HepG2 (cell line): ENCODE data around the gene MINDY3. TPM values are rescaled to one million over a fixed set of nuclear protein-coding genes. Genes with fewer than 3 reads are reported as not detected.

Experiments
- ATAC-seq: fragments of 200-7000 bp; cut with Tn5 transposase; 3 replicates; pipeline ENCODE4 v1.9.1; 2020; ENCODE audit warnings: mild to moderate bottlenecking, moderate library complexity
- BruUV-seq: library from RNA; stranded (reverse); fragments of 400-500 nt; replicated peaks from 2 replicates; lab custom pipeline; 2021; lab: Mats Ljungman, UMichigan
- CTCF ChIA-PET: fragments of 300-600 bp; formaldehyde crosslinking; extraction: SDS; loops from one replicate; lab custom pipeline; 2021; ENCODE audit warnings: low total read pairs, inconsistent platforms, low intra/inter-chr PET ratio; lab: Yijun Ruan, JAX
- POLR2A ChIA-PET: fragments of 350-600 bp; sonication (Branson Sonifier 250); formaldehyde crosslinking; loops from one replicate; lab custom pipeline; 2020; ENCODE audit warnings: antibody characterized with exemption, inconsistent platforms; lab: Yijun Ruan, JAX
- DNase-seq: peaks from one replicate; pipeline ENCODE4 v3.0.0-alpha.2; 2015; ENCODE audit warnings: low spot score
- FAIRE-seq: peaks from 3 replicates; lab custom pipeline; 2011; peaks lifted over from hg19 to GRCh38; lab: Jason Lieb, UNC
- H2AFZ ChIP-seq: one replicate; pipeline ENCODE4 v1.6.1; 2011; ENCODE audit warnings: low read length, inconsistent platforms
- H3K27ac ChIP-seq: fragments of 300-600 bp; 3 replicates; pipeline ENCODE4 v1.8.0; 2011; ENCODE audit warnings: mixed run types, mild to moderate bottlenecking, mixed read lengths, low read length, inconsistent platforms; ENCODE audit not compliant: insufficient read depth; ENCODE audit errors: extremely low read length
- H3K27me3 ChIP-seq, 2 experiments: fragments of 200-600 bp in 1 of 2; 2 replicates in 1 of 2; 3 replicates in 1 of 2; pipeline versions ENCODE4 v1.6.0 to v1.8.0; 2011; ENCODE audit warnings: low read length in 2 of 2, mild to moderate bottlenecking in 2 of 2, moderate library complexity in 2 of 2, inconsistent platforms in 1 of 2; ENCODE audit not compliant: insufficient read depth in 2 of 2, control insufficient read depth in 1 of 2
- H3K36me3 ChIP-seq, 2 experiments: fragments of 200-600 bp in 1 of 2; replicated peaks in 1 of 2; 2 replicates in 1 of 2; 3 replicates in 1 of 2; pipeline versions ENCODE4 v1.5.1 to v1.8.0; 2011; ENCODE audit warnings: low read length in 2 of 2, inconsistent platforms in 1 of 2; ENCODE audit not compliant: insufficient read depth in 2 of 2, control insufficient read depth in 1 of 2
- H3K4me1 ChIP-seq: 2 replicates; pipeline ENCODE4 v1.5.1; 2012; ENCODE audit warnings: low read length, inconsistent platforms; ENCODE audit not compliant: insufficient read depth
- H3K4me2 ChIP-seq: 2 replicates; pipeline ENCODE4 v1.6.0; 2011; ENCODE audit warnings: low read depth, low read length, inconsistent platforms
- H3K4me3 ChIP-seq, 3 experiments: fragments of 200-600 bp in 1 of 3; sonication (generic), shearing (Covaris generic) in 1 of 3; replicated peaks in 1 of 3; 2 replicates each; pipeline ENCODE4 v1.5.1; 2011 to 2016; ENCODE audit warnings: low read length in 3 of 3, inconsistent platforms in 2 of 3, low read depth in 2 of 3, mild to moderate bottlenecking in 2 of 3, control low read depth in 1 of 3, mixed read lengths in 1 of 3; ENCODE audit not compliant: insufficient read depth in 1 of 3
- H3K79me2 ChIP-seq: one replicate; pipeline ENCODE4 v1.6.1; 2011; ENCODE audit warnings: low read length, inconsistent platforms; ENCODE audit not compliant: insufficient read depth
- H3K9ac ChIP-seq: 2 replicates; pipeline ENCODE4 v1.6.0; 2011; ENCODE audit warnings: mild to moderate bottlenecking, low read depth, low read length, inconsistent platforms; ENCODE audit not compliant: insufficient read depth
- H3K9me3 ChIP-seq: 2 replicates; pipeline ENCODE4 v1.5.1; 2012; ENCODE audit warnings: mild to moderate bottlenecking, low read length
- H4K20me1 ChIP-seq: 2 replicates; pipeline ENCODE4 v1.6.0; 2011; ENCODE audit warnings: inconsistent platforms, mild to moderate bottlenecking, low read length, moderate library complexity; ENCODE audit not compliant: insufficient read depth
- KDM1A ChIP-seq: IDR thresholded peaks from 2 replicates; pipeline ENCODE4 v1.6.1; 2016; ENCODE audit warnings: missing compliant biosample characterization
- SMC3 ChIP-seq: IDR thresholded peaks from 2 replicates; pipeline ENCODE4 v1.6.1; 2011; ENCODE audit warnings: low read length, improper control_type of control experiment
- STAG1 ChIP-seq: sonication (generic); formaldehyde crosslinking; IDR thresholded peaks from 2 replicates; pipeline ENCODE4 v1.4.0; 2020; ENCODE audit warnings: missing genetic modification reagents
- WGBS: methylation state at CpG from one replicate; pipeline ENCODE4 v1.1.6; 2017; ENCODE audit warnings: low lambda C conversion rate; 5-methylcytosine and 5-hydroxymethylcytosine counted together
- in situ Hi-C: cut with HindIII; loops from 2 replicates; pipeline ENCODE4 v1.10.0; 2017; ENCODE audit warnings: low pct_unique_long_range_greater_than_20kb; ENCODE audit not compliant: extremely low pct_ligation_motif_present
- intact Hi-C: fragments of 100-400 bp; cut with micrococcal nuclease; formaldehyde crosslinking; loops from one replicate; pipeline ENCODE4 v1.10.0; 2022; ENCODE audit not compliant: unreplicated experiment
- polyA plus RNA-seq, 8 experiments: library from polyadenylated mRNA; depleted of rRNA in 3 of 8; stranded (reverse) in 7 of 8; unstranded in 1 of 8; fragments of >200 nt; fragmentation: Illumina TruSeq in 4 of 8; extraction: Trizol in 4 of 8; gene quantifications; 2 replicates each; pipeline versions ENCODE4 v1.2.1 to v1.2.3, GENCODE V29; 2011 to 2016; ENCODE audit warnings: low read depth in 4 of 8, missing spikeins in 1 of 8, mixed read lengths in 1 of 8; ENCODE audit not compliant: insufficient read depth in 1 of 8
- total RNA-seq, 5 experiments: library from RNA; depleted of rRNA; stranded (reverse); fragments of >200 nt; fragmentation: Illumina TruSeq; extraction: Trizol; gene quantifications; 2 replicates each; pipeline ENCODE4 v1.2.3, GENCODE V29; 2016; ENCODE audit warnings: low read depth in 1 of 5
- TF ChIP-seq, protein P1 (sequence below): sonication (generic); formaldehyde crosslinking; IDR thresholded peaks from 2 replicates; pipeline ENCODE4 v1.5.0; 2020; ENCODE audit warnings: mild to moderate bottlenecking, missing genetic modification reagents, moderate library complexity
- TF ChIP-seq, protein P2 (sequence below): conservative IDR thresholded peaks from 2 replicates; pipeline ENCODE4 v1.6.1; 2018; ENCODE audit warnings: missing genetic modification reagents
- TF ChIP-seq, protein P3 (sequence below): IDR thresholded peaks from 2 replicates; pipeline ENCODE4 v1.6.1; 2012; ENCODE audit warnings: low read depth, low read length, improper control_type of control experiment

The MINDY3 gene
- total and polyA plus RNA-seq, 2 of the 13 experiments (the other 11 are each of a cell fraction or from before 2014, with no cell fraction given) = 6.4 to 17.5 TPM

DNA sequence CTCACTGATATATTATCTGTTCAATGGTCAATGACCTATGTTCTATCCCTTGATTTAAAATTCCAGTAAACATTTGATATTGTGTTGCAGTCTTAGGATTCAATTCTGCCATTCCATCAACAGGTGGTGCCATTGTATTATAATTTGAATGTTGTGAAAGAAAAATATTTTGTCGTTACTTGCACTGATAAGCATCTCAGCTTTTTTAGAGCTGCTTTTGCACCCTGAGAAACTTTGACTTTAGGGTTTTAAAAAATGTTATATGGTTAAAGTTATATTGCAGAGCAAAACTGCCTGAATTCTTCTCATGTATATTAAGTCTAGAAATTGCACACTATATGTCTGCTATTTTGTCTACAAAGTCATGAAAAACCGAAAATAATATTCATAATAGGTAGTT is 18.8 kb upstream of the MINDY3 start:
- peak; percentile 44 for DNase-seq
- intact Hi-C loops (loop anchor here (1.0 to 10.0 kb wide), 4 partner anchors 666 to 1553 kb away; partner anchors contain the start of gene RSU1), in situ Hi-C loops (loop anchor here (25.0 kb wide), 2 partner anchors 658 to 908 kb away; no protein-coding TSS in a partner anchor)
- H3K27me3 ChIP-seq = no peaks in the 10 kb centered on the region
- ChIA-PET POLR2A (no interaction called here), CTCF (interaction anchor here (1.6 kb wide), 2 partner anchors 666 to 898 kb away, joined by 5 to 9 read pairs; no protein-coding TSS in a partner anchor)
- H3K27ac ChIP-seq = no peak overlapping the region
- H3K4me2 ChIP-seq = 0 out of 2 replicates have a peak overlapping the region, but pooled peaks have one; percentile 97
- 3% methylated on average over 2 of the region's 2 CpGs for WGBS
- no peaks in the 10 kb centered on the region for H4K20me1 ChIP-seq
- no peak overlapping the region; a peak in 1 of 6 replicates for H3K4me3 ChIP-seq
- no peaks in the 10 kb centered on the region for H3K9me3 ChIP-seq
- H3K4me1 ChIP-seq = peaks cover 18% of the 10 kb centered on the region; the same call in 1 of the 2 replicates
- H3K36me3 ChIP-seq = no peaks in the 10 kb centered on the region
- peak; percentile 8 for FAIRE-seq
- TF ChIP-seq, protein P1, sequence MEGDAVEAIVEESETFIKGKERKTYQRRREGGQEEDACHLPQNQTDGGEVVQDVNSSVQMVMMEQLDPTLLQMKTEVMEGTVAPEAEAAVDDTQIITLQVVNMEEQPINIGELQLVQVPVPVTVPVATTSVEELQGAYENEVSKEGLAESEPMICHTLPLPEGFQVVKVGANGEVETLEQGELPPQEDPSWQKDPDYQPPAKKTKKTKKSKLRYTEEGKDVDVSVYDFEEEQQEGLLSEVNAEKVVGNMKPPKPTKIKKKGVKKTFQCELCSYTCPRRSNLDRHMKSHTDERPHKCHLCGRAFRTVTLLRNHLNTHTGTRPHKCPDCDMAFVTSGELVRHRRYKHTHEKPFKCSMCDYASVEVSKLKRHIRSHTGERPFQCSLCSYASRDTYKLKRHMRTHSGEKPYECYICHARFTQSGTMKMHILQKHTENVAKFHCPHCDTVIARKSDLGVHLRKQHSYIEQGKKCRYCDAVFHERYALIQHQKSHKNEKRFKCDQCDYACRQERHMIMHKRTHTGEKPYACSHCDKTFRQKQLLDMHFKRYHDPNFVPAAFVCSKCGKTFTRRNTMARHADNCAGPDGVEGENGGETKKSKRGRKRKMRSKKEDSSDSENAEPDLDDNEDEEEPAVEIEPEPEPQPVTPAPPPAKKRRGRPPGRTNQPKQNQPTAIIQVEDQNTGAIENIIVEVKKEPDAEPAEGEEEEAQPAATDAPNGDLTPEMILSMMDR = peak; percentile 67
- TF ChIP-seq, protein P2, sequence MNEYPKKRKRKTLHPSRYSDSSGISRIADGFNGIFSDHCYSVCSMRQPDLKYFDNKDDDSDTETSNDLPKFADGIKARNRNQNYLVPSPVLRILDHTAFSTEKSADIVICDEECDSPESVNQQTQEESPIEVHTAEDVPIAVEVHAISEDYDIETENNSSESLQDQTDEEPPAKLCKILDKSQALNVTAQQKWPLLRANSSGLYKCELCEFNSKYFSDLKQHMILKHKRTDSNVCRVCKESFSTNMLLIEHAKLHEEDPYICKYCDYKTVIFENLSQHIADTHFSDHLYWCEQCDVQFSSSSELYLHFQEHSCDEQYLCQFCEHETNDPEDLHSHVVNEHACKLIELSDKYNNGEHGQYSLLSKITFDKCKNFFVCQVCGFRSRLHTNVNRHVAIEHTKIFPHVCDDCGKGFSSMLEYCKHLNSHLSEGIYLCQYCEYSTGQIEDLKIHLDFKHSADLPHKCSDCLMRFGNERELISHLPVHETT (CRISPR knock-in tag) = no peak
- no peak for TF ChIP-seq KDM1A (CRISPR knock-in tag)
- TF ChIP-seq SMC3 = 0 out of 2 replicates have a peak, but pooled peaks have one; percentile 22
- TF ChIP-seq STAG1 (CRISPR knock-in tag) = peak; percentile 75
- TF ChIP-seq, protein P3, sequence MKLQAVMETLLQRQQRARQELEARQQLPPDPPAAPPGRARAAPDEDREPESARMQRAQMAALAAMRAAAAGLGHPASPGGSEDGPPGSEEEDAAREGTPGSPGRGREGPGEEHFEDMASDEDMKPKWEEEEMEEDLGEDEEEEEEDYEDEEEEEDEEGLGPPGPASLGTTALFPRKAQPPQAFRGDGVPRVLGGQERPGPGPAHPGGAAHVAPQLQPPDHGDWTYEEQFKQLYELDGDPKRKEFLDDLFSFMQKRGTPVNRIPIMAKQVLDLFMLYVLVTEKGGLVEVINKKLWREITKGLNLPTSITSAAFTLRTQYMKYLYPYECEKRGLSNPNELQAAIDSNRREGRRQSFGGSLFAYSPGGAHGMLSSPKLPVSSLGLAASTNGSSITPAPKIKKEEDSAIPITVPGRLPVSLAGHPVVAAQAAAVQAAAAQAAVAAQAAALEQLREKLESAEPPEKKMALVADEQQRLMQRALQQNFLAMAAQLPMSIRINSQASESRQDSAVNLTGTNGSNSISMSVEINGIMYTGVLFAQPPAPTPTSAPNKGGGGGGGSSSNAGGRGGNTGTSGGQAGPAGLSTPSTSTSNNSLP = peak; percentile 59
- no peaks in the 10 kb centered on the region for H3K79me2 ChIP-seq
- H3K9ac ChIP-seq = no peak overlapping the region
- ATAC-seq = peak; percentile 35; the same call in 1 of the 3 replicates
- H2AFZ ChIP-seq = no peak overlapping the region
- BruUV-seq = no TSS peak
